MM.1S (cell line): ENCODE results near the gene EFEMP2.
"Not testable (repeated sequence)": the region's sequence is repeated elsewhere in the genome, so short reads cannot be mapped to it uniquely, and the experiment has no call there.

Experiments
- CTCF ChIP-seq: fragments of 300-600 bp; sonication (generic); IDR thresholded peaks from 2 replicates; pipeline ENCODE4 v1.5.1; 2016; ENCODE audit warnings: antibody characterized with exemption, low read length, mixed read lengths
- EZH2phosphoT487 ChIP-seq: fragments of 300-600 bp; sonication (generic); IDR thresholded peaks from 2 replicates; pipeline ENCODE4 v1.6.1; 2018; ENCODE audit warnings: antibody characterized with exemption, low read length

- TF ChIP-seq CTCF, EZH2phosphoT487: not testable (repeated sequence)
Measured at GRCh38 chr11:65832231-65832630, 40.4 kb downstream of the EFEMP2 start.
